Stimulated activated CD4-positive, alpha-beta T cell treated with anti-CD3 and anti-CD28 coated beads, TNF-alpha, amount 100 ng/mL, for 24 hours (primary cell): Measurements from ENCODE around the gene GAREM2.

Experiments used
- DNase-seq, 3 experiments: peaks; one replicate each; pipeline ENCODE4 v3.0.0-alpha.2; 2020; ENCODE audit warnings: low read depth in 3 of 3

Gene GAREM2

DNA sequence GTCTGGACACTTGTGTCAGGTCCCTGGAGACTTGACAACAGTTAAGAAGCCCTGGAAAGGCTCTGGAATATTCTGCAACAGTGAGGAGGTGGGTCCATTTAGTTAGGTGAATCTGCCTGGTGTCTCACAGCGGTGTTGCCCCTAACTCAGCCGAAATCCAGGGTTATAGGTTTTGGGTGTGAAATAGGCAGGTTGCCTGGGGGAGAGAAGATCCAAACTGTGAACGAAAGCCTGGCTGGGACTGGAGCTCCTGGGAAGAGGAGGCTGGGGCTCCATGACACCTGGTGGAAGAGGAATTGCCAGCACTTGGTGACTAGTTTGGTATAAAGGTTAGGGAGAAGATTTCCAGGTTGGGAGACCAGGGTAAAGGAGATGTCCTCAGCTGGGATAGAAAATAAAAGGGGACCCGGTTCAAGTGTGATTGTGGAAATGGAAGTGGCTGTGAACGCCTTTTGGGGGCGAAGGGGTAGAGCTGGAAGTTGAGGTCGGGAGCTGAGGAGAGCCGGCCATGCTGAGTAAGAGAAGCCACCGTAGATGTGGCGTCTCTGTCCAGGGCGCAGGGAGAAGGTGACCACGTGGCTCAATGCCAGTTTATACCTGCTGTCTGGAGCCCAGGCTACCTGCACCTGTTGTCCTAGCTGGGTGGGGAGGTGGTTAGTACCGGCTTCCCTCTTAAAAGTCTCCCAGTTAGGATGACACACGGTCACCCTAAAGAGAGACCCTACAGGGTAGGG lies 3.0 kb upstream of the GAREM2 start:
- DNase-seq = no peak

DNA sequence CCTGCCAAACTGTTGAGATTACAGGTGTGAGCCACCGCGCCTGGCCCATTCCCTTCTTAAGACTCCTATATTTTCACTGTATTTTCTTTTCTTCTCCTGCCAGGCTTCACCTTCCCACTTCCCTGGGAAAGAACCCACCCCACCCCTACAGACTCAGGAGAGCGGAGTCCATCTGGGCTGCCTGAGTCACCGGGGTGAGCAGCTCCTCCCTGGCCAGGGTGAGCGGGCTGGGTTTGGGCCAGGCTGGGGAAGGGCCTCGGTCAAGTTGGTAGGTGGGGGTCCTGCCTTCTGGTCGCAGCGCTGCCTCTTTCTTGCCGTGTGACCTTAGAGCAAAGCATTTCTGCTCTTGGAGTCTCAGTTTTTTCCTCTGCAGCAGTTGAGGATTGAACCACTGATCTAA lies 2.1 kb upstream of the GAREM2 start:
- DNase-seq = no peak

DNA sequence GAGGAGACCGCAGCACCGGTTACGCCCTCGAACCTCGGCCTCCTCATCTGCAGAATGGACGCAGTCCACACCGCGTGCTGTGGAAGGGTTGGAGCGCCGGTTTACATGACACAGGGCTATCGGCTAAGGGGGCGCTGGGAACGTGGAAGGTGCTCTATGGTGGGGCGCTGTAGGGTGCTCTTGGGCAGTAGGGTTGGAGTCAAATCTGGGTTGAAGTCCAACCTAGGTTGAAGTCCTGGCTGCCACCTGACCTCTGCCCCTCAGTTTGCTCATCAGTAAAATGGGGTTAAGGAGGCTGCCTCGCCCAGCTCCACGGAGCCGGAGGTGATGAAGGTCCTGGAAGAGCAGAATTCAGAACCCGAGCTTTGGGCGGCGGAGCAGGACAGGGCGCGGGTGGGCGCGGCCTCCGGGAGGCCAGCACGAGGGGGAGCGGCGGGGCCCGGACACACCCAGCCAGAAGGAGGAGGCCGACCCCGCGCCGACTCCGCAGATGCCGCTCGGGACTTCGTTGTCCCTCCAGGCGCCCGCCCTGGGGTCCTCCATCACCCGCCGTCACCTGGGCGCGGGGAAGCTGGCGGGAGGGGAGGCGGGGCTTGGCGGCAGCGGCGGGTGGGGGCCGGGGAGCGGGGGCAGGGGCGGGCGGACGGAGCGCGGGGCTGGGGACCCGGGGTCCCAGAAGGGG lies 558 bp upstream of the GAREM2 start:
- DNase-seq = no peak

DNA sequence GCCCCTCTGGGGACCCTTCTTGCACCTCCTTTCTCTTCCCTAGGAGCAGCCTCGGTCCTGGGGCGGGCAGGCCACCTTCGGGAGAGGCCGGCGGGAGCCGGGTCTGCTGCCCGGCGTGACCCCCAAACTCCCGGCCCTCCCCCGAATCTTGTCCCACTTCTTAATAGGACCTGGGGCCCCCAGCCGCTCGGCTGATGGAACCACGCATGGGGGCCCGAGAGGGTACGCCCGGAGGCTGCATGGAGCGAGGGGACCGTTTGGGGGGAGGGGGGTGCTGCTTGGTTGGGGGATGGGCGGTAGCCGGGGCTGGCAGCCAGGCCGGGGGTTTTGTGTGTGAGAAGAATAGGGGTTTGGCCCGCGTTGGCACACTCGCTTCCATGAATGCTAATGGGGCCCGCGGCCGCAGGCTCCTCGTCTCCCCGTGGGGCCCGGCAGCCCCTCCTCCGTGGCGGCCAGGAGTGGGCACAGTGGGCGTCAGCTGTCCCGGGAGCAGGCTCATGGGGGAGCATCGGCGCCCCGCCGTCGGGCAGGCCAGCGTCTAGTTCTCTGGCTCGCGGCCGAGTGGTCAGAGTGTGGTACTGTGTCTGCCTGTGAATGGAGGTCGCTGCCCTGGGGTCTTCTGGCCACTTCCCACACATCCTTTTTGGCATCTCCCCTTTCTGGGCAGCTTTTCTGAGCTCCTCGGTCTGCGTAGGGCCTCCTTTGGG lies 1.0 kb downstream of the GAREM2 start:
- DNase-seq = no peak

DNA sequence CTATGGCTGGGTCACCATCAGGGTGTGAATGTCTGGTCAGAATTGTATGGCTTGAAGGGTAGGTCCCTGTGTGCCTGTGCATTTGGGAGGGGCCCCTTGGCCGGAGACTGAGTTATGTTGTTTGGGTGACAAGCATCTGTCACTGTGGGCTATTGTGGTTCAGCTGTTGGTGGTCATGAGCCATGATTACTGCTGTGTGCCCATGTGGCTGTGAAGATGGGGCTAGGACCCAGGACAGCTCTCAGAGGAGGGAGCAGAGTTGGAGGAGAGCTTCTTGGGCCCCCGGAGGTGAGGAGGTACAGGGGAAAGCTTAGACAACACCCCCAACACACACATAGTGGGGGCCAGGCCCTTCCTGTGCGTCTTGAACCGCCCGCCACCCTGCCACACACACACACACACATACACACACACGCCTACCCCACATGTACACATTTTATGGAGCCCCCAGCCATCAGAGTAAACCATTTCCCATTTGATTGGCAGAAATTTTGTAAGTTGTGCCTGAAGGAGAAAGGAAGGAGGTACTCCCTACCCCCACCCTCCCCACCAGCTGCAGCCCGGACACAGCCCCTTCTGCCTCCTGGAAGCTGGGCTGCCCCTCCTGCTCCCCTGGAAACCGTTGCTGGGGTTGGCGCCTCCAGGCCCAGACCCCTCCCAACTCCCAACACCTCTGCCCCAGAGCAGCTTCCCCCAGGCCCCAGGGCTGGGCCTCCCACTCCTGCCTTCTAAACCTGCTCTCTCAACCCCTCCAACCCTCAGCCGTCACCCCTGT lies 2.0 kb downstream of the GAREM2 start:
- DNase-seq = no peak

DNA sequence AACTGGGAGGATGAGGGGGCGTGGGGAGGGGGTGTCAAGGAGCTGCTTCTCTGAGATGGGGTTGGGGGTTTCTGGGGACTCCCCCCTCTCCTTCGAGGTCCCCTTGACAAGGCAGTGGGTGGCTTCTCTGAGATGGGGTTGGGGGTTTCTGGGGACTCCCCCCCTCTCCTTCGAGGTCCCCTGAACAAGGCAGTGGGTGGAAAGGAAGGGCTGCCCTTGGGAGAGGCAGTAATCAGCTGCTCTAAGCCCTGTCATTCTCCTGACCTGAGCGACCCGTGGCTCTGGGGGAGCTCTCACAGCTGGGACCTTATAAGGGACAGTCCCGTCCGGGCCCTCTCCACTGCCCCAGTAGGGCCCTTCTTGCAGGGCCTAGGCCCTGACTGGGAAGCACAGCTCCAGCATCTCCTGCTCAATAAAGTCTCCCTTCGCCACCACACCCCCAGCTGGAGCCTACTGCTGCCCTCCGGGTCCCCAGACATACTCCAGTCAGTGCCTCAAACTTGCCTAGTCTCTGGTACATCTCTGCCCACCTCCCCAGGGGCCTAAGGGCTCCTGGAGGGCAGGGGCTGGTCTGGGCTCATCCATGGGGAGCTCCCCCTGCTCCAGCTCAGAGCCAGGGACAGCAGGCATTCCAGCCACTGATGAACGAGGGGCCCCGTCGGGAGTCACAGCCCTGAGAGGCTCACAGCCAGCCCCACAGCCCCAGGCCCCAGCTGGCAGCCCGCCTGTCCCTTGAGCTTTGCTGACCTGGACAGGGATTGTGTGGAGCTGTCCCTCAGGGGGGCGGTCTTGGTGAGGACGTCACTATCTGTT lies 2.8 kb downstream of the GAREM2 start:
- no peak for DNase-seq

DNA sequence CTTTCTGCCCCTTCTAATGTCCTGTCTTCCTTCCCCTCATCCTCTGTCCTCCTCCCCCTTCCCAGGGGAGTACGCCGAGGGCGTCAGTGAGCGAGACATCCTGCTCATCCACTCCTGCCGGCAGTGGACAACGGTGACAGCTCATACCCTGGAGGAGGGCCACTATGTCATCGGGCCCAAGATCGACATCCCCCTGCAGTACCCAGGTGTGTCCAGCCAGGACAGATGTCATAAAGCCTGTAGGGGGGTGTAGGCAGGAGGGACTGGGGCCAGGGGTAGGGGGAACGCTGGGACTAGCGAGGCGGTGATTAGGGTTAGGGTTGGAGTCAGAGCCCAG lies 3.4 kb downstream of the GAREM2 start:
- DNase-seq = no peak

DNA sequence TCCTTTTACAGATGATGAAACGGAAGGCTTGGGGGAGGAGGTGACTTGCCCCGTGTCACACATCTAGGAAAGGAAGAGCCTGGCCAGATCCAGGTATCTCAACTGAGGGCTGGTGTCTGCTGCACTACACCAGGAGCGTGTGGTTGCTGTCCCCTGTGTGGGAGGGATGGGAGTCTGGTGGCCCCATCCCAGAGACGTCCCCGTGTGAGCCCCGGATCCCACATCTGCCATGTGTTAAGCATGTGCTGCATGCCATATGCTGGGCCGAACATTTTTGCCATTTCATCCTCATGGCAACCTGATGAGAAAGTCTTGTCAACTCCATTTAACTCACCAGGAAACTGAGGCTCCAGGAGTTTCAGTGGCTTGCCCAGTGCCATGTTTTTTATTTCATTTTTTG lies 4.2 kb downstream of the GAREM2 start:
- no peak for DNase-seq

DNA sequence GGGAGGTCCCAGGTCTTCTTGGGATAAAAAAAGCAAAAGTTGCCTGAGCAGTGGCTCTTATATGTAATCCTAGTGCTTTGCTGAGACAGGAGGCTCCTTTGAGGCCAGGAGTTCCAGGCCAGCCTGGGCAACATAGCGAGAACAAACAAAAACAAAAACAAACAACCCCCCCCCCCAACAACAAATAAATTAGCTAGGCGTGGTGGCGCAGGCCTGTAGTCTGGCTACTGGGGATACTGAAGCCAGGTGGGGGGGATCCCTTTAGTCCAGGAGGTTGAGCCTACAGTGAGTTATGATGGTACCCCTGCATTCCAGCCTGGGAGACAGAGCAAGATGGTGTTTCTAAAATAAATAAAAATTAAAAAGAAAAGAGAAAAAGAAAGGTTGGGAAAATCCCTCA lies 5.4 kb downstream of the GAREM2 start:
- DNase-seq = no peak

DNA sequence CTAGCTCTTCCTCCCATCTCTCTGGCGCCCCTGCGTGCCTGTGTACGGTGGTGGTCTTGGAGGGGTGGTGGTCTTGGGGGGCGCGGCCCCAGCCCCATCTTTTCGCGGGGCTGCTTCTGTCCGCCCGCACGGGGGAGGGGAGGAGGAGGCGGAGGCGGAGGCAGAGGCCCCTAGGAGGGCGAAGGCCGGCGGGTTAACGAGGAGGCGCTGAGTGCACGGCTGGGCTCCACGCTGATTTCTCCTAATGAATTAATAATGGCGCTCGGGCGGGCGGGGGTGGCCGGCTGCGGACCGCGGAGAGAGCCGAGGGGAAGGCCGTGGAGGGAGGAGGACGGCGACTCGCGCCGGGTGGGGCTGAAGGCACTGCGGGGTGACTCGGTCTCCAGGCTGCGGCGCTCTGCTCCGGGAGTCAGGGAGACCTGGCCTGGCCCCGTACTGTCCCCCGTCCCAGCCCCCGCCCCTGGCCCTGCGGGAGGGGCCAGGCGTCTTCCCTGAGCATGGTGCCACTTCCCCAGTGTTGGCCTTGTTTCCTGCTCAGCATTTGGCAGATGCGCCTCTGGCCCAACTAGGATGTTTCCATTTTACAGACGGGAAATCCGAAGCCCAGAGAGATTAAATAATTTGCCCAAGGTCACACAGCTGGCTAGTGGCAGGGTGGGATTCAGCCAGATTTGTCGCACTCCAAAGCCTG lies 6.0 kb downstream of the GAREM2 start:
- DNase-seq = no peak

DNA sequence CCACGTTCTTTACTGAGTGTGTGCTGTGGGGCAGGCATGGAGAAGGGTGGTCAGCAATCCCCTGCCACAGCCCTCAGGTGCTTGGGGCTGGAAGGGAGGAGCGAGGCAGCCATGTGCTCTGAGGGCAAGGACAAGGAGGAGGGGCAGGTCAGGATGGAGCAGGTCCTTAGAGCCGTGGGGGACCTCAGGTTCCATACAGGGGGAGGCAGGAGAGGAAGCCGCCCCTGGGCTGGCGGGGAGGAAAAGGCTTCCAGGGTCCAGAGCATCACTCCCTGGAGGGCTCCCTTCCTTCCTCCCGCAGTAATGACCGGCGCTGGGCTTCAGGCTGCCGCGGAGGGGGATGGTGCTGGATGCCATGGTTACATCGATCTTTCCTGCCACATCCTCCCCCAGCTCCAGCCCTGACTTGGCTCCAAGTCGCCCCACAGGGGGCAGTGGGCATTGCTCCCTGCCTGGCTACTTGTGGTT lies 6.6 kb downstream of the GAREM2 start:
- DNase-seq = no peak

DNA sequence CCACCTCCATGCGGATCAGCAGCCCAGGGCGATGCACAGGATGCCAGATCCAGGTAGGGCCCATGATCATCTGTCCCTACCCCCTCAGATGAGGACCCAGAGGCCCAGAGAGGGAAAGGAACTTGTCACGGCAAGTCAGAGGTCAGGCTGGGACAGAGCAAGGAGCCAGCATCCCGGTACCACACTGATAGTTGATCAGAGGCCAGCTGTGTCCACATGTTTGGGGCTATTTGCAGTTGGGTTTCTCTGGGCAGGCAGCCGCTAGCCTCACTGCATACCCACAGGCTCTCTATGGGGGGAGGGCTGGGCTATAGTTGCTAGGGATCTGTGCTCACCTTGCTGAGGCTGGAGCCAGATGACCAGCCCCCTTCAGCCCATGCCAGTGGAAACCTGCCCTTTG lies 9.6 kb downstream of the GAREM2 start:
- no peak for DNase-seq

DNA sequence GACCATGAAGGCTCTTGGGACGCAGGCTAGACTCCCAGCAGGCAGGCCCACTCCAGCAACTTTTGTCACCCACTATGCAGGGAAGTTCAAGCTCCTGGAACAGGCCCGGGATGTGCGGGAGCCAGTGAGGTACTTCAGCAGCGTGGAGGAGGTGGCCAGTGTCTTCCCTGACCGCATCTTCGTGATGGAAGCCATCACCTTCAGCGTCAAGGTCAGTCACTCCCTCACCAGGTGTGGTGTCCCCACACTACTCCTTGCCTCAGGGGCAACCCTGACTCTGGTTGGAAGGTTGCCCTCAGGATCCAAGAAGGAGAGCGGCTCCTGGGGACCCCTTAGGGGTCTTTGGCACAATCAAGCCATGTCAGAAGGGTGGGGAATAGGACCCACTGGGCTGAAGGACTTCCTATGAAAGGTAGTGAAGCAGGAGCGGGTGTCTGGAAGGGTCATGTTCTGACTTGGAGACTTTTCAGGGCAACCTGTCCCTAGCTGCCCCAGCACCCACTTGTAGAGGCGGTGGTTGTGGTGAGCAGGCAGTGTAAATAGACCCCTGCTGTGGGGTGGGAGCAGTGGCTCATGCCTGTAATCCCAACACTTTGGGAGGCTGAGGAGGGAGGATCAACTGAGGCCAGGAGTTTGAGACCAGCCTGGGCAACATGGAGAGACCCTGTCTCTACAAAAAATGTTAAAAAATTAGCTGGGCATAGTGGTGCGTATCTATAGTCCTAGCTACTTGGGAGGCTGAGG lies 10.2 kb downstream of the GAREM2 start:
- DNase-seq = no peak

DNA sequence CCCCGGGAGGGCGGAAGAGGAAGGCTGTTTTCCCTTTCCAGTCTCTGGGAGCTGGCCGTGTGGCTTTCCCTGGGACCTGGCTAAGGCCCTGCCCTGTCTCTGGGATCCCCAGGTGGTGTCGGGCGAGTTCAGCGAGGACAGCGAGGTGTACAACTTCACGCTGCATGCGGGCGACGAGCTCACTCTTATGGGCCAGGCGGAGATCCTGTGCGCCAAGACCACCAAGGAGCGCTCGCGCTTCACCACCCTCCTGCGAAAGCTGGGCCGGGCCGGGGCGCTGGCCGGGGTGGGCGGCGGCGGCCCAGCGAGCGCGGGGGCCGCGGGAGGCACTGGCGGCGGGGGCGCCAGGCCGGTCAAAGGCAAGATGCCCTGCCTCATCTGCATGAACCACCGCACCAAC lies 11.2 kb downstream of the GAREM2 start:
- DNase-seq = no peak

DNA sequence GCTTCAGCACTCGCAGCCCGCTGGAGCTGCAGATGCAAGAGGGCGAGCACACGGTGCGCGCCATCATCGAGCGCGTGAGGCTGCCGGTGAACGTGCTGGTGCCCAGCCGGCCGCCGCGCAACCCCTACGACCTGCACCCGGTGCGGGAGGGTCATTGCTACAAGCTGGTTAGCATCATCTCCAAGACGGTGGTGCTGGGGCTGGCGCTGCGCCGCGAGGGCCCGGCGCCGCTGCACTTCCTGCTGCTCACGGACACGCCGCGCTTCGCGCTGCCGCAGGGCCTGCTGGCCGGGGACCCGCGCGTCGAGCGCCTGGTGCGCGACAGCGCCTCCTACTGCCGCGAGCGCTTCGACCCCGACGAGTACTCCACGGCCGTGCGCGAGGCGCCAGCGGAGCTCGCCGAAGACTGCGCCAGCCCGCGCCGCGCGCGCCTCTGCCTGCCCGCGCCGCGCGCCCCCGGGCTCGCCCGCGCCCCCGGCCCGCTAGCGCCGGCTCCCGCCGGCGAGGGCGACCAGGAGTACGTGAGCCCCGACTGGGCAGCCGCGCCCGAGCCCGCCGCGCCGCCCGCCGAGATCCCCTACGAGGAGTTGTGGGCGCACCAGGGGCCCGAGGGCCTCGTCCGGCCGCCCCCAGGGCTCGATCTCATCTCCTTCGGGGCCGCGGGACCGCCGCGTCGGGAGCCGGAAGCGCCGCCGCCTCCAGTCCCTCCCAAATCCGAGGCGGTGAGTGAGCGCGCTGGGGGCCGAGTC lies 11.8 kb downstream of the GAREM2 start:
- DNase-seq = peak; percentile 56 to 78 (median 64)

DNA sequence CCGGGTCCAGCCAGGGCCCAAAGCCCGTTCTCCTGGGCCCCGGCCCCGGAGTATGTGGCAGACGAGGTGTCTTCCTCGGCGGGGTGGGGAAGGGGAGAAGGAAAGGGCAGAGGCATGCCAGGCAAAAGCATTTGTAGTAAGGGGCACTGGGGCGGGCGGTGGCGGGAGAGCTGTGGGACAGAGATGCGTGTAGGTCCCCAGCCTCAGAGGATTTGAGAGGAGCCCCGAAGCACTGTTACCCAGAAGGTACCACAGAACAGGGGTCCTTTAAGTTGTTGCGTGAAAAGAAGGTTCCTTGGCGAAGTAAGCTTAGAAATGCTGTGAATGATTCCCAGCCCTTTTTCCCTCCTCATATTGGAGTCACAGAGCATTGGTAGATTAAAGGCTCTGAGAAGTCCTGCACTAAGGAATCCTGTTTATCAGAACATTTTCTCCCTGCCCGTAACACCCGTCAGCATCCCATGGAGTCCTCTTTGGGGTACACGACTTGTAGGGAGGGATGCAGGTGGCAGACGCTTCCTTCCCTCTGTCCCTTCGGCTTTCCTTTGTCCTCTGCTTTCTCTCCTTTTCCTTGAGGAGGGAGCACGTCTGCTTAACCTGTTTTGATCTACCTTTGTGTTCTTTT lies 12.5 kb downstream of the GAREM2 start:
- DNase-seq = no peak

DNA sequence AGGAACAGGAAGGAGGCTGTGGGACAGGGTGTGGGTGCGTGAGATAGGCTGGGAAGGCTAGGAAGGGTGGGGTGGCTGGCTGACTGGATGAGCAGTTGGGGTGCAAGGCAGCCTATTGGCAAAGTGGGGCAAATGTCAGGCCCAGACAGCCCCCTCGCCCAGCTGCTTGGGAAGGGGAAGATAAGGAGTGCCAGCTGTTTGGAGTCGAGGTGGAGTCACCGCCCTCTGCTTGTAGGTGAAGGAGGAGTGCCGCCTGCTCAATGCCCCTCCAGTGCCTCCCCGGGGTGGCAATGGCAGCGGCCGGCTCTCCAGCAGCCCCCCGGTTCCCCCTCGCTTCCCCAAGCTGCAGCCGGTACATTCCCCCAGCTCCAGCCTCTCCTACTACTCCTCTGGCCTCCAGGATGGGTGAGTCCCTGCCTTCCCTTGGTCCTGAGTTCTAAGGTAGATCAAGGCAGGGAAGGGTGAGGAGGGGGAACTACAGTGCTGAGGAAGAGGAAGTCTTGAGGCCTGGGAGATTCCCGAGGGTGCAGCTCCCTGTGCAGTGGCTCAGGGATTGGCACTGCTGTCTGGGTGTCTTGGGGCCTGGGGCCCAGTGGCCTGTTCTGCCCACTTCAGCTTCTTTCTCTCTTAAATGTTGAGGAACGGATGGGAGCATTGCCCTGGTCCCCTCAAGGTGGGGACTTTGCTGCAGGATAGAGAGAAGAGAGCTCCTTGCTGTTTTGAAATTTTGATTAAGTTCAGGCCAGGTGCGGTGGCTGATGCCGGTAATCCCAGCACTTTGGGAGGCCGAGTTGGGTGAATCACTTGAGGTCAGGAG lies 13.3 kb downstream of the GAREM2 start:
- no peak for DNase-seq

DNA sequence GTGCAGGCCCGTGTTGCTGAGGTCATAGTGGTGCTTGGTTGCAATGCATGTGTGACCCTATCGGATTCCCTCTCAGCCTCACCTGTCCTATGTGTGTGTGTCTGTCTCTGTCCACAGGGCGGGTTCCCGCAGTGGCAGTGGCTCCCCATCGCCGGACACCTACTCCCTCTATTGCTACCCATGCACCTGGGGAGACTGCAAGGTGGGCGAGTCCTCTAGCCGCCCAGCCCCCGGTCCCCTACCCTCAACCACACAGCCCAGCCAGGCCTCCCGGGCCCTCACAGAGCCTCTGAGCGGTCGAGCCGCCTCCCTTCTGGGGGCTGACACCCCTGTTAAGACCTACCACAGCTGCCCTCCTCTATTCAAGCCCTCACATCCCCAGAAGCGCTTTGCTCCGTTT lies 14.2 kb downstream of the GAREM2 start:
- DNase-seq = no peak
